Right atrium auricular region (tissue), 2 donors: ENCODE data around the gene ARL14EP. TPM values are rescaled to one million over a fixed set of nuclear protein-coding genes. Genes with fewer than 3 reads are reported as not detected.

Experiments used
- DNase-seq: peaks from one replicate; pipeline ENCODE4 v3.0.0-alpha.2; 2019; ENCODE audit warnings: low spot score
- H3K27ac ChIP-seq, 2 donors: fragments of 200-600 bp; sonication (generic); 1 replicate in 1 of 2; 2 replicates in 1 of 2; pipeline ENCODE4 v1.5.1; 2016 to 2019
- H3K27me3 ChIP-seq, 2 donors: fragments of 200-600 bp; sonication (generic); one replicate each; pipeline versions ENCODE4 v1.5.1 to v1.6.0; 2017 to 2019
- H3K36me3 ChIP-seq: fragments of 200-600 bp; sonication (generic); one replicate; pipeline ENCODE4 v1.5.1; 2016
- H3K4me1 ChIP-seq, 2 donors: fragments of 200-600 bp; sonication (generic); one replicate each; pipeline versions ENCODE4 v1.5.1 to v1.6.0; 2017 to 2019
- H3K4me3 ChIP-seq, 2 donors: fragments of 200-600 bp; sonication (generic); 1 replicate in 1 of 2; 2 replicates in 1 of 2; pipeline ENCODE4 v1.5.1; 2017 to 2019; ENCODE audit warnings: mild to moderate bottlenecking in 1 of 2, moderate library complexity in 1 of 2
- H3K9me3 ChIP-seq, 2 donors: fragments of 200-600 bp; sonication (generic); one replicate each; pipeline ENCODE4 v1.5.1; 2019
- total RNA-seq, 2 donors: library from RNA; depleted of rRNA; stranded (reverse); fragments of >200 nt; gene quantifications; one replicate each; pipeline ENCODE4 v1.1.0, GENCODE V29; 2016
- TF ChIP-seq, protein P1 (sequence below), 2 donors: fragments of 200-600 bp; sonication (generic); IDR thresholded peaks; one replicate each; pipeline ENCODE4 v1.5.1; 2019; ENCODE audit warnings: antibody characterized with exemption in 2 of 2

Gene ARL14EP
- total RNA-seq, 2 donors from 2014 or later, result 20.6 to 29.3 TPM

GRCh38 chr11:30357872-30358271, 35.0 kb downstream of the ARL14EP start:
- no peak overlapping the region for H3K4me3 ChIP-seq
- H3K4me1 ChIP-seq, result peaks cover 0 to 7% of the 10 kb centered on the region in 2 donors
- no peaks in the 10 kb centered on the region for H3K9me3 ChIP-seq
- H3K27me3 ChIP-seq, result no peaks in the 10 kb centered on the region
- DNase-seq, result no peak
- TF ChIP-seq, protein P1, sequence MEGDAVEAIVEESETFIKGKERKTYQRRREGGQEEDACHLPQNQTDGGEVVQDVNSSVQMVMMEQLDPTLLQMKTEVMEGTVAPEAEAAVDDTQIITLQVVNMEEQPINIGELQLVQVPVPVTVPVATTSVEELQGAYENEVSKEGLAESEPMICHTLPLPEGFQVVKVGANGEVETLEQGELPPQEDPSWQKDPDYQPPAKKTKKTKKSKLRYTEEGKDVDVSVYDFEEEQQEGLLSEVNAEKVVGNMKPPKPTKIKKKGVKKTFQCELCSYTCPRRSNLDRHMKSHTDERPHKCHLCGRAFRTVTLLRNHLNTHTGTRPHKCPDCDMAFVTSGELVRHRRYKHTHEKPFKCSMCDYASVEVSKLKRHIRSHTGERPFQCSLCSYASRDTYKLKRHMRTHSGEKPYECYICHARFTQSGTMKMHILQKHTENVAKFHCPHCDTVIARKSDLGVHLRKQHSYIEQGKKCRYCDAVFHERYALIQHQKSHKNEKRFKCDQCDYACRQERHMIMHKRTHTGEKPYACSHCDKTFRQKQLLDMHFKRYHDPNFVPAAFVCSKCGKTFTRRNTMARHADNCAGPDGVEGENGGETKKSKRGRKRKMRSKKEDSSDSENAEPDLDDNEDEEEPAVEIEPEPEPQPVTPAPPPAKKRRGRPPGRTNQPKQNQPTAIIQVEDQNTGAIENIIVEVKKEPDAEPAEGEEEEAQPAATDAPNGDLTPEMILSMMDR (IDR thresholded peaks at IDR 0.05), result no peak
- no peaks in the 10 kb centered on the region for H3K36me3 ChIP-seq
- no peak overlapping the region for H3K27ac ChIP-seq

DNA sequence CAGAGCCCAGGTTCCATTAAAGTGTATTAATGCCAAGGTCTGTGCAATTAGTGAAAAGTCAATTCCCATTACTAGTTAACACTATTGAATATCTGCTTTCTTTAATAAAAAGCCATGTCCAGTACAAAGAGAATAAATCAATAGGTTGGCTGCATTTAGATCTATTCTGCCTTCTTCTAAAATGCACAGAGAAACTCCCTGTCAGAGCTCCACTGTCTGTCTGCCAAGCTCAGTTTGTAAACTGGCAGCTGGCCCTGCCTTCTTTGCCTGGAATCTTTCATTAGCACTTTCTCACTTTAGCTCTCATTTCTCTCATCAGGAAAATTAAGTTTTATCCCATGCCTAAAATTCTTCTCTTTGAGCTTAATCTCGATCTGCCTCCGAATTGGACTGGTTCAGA, 35.6 kb downstream of the ARL14EP start:
- Histone ChIP-seq H3K27ac (no peak overlapping the region), H3K36me3 (no peaks in the 10 kb centered on the region), H3K9me3 (no peaks in the 10 kb centered on the region), H3K4me3 (no peak overlapping the region), H3K27me3 (no peaks in the 10 kb centered on the region), H3K4me1 (peaks cover 0 to 7% of the 10 kb centered on the region in 2 donors)
- TF ChIP-seq, protein P1 (IDR thresholded peaks at IDR 0.05), result no peak
- no peak for DNase-seq

DNA sequence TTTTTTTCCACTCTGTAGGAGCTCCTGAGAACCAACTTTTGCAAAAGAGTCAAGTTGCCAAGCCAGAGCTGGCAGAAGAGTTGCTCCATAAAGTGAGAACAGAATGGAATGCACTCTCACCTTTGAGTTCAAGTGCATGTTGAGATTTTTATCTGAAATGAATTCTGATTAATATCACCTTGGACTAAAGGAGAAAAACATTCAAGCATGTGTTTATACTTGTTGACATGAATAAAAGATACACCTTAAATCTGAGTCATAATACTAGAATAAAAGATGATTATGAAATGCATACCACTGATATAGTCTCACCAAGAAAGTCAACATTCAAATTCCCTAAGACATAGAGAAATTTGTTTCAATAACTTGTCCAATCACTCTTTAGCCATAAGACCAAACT, 37.8 kb downstream of the ARL14EP start:
- Histone ChIP-seq H3K36me3 (no peaks in the 10 kb centered on the region), H3K27ac (no peak overlapping the region), H3K4me1 (peaks cover 0 to 7% of the 10 kb centered on the region in 2 donors), H3K4me3 (no peak overlapping the region), H3K9me3 (no peaks in the 10 kb centered on the region), H3K27me3 (no peaks in the 10 kb centered on the region)
- DNase-seq, result no peak
- TF ChIP-seq, protein P1 (IDR thresholded peaks at IDR 0.05), result no peak

- no peaks in the 10 kb centered on the region for H3K36me3 ChIP-seq
- H3K4me3 ChIP-seq, result no peak overlapping the region
- no peak for DNase-seq
- no peaks in the 10 kb centered on the region for H3K27me3 ChIP-seq
- no peaks in the 10 kb centered on the region for H3K4me1 ChIP-seq
- H3K27ac ChIP-seq, result no peak overlapping the region
- no peaks in the 10 kb centered on the region for H3K9me3 ChIP-seq
- TF ChIP-seq, protein P1 (IDR thresholded peaks at IDR 0.05), result no peak
Observed at GRCh38 chr11:30364139-30364836, 41.4 kb downstream of the ARL14EP start.

DNA sequence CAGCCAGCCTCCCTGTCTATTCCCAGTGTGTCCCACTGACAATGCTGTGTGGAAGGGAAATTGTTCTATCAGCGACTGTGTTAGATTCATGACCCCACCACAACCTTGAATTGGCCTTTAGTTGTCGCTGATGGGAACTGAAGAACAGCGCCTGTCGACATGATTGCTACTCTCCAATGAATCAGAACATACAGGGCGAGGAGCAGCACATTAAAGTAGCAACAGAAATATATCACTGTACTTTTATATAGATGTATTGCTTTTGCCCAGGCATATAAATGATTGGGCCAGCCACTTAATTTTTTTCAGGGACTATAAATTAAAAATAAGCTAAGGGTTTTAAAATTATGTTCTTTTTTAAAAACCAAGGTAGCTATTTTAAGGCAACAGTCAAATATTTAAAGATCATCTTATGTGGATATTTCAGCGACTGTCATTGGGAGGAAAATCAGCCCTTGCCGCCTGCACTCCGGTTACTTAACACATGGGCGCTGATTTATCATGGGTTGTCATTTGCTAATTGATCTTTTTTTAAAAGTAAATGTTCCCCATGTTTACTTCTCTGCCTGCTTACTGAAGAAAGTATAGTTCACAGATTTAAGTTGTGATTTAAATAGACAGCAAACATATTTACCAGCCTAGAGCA, 42.1 kb downstream of the ARL14EP start:
- Histone ChIP-seq H3K4me1 (no peaks in the 10 kb centered on the region), H3K36me3 (no peaks in the 10 kb centered on the region), H3K4me3 (no peak overlapping the region), H3K9me3 (no peaks in the 10 kb centered on the region), H3K27ac (no peak overlapping the region), H3K27me3 (no peaks in the 10 kb centered on the region)
- DNase-seq, result no peak
- TF ChIP-seq, protein P1 (IDR thresholded peaks at IDR 0.05), result no peak
